GM21381 (cell line): ENCODE measurements around the gene TOGARAM1.
A peak's percentile ranks its signal among the peaks of the same experiment; 100 is the strongest.

Experiments used
- ATAC-seq: cut with Tn5 transposase; IDR thresholded peaks from one replicate; pipeline ENCODE4 v1.9.1; 2021; ENCODE audit warnings: mild to moderate bottlenecking, moderate library complexity; ENCODE audit not compliant: unreplicated experiment

The TOGARAM1 gene

DNA sequence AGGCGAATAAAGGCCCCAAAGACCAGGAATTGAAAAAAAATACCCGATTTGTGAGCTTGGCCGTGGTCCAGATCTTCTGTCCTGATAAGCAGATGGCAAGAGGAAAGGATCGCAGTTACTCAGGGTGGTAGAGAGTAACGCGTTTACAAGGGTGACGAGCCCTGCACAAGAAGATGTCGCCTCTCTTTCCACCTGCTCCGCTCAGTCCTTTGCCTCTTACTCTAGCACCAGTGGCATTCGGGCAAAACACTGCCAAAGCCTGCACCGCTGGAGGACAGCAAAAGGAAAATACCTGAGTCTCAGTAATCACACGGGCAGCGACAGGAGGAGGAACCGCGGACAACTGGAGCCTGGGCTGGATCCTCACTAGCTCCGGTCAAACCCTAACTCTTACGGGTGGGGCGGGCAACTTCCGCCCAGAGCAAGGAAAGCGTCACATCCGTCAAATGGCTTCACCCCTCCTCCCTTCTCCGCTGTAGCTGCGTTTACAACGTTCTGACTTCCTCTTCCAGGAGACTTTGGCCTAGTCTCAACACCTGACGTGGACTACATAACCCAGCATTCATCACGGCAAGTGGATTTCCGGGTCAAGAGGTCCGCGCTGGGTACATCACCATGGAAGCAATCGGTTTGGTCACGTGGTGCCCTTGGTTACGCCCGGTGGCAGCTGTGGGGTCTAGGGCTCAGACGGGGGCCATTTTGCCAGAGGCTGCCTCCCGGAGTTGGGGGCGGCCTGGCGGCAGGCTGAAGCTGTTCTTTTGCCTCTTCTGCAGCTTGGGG, at the start of gene TOGARAM1, which contains the start of gene KLHL28:
Gene TOGARAM1 (plus strand): TSS at position 637 of the 780 bp plus-strand sequence. CDS start 232 bp downstream, outside the sequence.
Gene KLHL28 (minus strand): TSS at position 394 of the 780 bp plus-strand sequence. CDS start 16,019 bp downstream, outside the sequence.
- peak; percentile 89 for ATAC-seq

DNA sequence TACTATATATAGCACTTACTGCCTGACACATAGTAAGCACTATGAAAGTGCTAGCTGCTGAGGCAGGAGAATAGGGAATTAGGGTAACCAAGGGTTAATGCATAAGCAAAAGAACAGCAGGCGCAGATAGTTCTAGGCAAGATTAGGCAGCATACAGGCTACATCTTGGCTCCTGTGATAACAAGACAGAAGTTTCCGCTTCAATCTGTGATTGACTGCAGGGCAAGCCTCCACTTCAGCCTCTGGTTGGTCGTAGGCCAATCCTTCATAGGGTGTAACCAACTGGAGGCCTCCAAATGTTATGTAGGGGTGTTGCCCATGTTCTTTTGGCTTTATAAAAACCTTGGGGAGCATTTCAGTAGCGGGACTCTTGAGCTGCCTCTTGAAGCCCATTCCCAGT, 47.1 kb upstream of the TOGARAM1 start:
- ATAC-seq, result no peak

DNA sequence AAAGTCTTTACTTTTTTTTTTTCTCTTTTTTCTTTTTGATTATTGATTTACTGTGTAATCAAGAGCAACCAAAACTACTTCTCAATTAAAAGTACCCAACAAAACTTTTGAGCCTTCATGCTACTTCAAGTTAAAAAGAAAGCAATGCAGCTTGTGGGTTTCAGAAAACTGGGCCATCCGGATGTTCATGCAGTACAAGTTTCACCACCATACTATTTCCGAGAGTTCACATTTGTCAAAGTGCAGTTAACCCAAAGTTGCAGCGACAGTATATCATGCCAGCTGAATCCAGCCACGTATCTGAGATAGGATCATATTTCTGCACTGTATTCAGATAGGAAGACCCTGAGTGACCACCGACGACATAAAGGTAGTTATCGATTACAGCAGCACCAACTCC, 33.2 kb upstream of the TOGARAM1 start:
- ATAC-seq, result no peak

GRCh38 chr14:44935155-44935554, 26.8 kb upstream of the TOGARAM1 start:
- ATAC-seq, result no peak

DNA sequence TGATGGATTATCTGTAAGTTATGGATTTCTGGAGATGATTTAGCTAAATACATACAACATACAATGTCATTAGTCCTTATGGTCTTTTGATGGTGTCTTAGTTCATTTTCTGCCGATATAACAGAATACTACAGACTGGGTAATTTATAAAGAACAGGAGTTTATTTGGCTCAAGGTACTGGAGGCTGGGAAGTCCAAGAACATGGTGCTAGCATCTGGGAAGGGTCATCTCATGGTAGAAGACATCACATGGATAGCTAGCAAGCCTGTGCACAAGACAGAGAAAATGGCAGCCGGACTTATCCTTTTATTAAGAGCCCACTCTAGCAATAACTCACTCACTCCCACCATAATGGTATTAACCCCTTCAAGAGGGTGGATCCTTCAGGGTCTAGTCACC, 24.4 kb upstream of the TOGARAM1 start:
- ATAC-seq, result no peak

GRCh38 chr14:44940211-44940610, 21.8 kb upstream of the TOGARAM1 start:
- ATAC-seq, result no peak

- ATAC-seq, result no peak
Observed at GRCh38 chr14:44940944-44941343, 21.0 kb upstream of the TOGARAM1 start.

GRCh38 chr14:44941591-44941990, 20.4 kb upstream of the TOGARAM1 start:
- ATAC-seq, result no peak

DNA sequence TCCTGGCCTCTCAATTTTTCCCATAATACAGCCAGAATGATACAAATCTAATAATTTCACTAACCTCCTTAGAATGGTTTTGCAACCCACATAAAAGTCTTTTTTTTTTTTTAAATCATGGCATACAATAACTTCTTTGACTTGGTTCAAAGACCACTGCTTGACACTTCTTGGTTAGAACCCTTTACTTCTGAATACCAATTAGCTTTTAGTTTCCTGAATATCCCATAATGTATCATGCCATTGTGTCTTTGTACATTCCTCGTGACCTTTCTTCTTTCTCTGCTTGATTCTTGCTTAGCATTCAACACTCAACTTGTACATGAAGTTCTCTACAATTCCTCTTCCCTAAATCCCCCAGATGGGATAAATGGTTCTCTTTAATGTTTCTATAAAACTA, 19.6 kb upstream of the TOGARAM1 start:
- ATAC-seq, result no peak

- ATAC-seq, result no peak
Observed at GRCh38 chr14:44944107-44944506, 17.9 kb upstream of the TOGARAM1 start.

GRCh38 chr14:44945264-44945663, 16.7 kb upstream of the TOGARAM1 start:
- no peak for ATAC-seq

GRCh38 chr14:44951051-44951450, 10.9 kb upstream of the TOGARAM1 start:
- ATAC-seq, result no peak

DNA sequence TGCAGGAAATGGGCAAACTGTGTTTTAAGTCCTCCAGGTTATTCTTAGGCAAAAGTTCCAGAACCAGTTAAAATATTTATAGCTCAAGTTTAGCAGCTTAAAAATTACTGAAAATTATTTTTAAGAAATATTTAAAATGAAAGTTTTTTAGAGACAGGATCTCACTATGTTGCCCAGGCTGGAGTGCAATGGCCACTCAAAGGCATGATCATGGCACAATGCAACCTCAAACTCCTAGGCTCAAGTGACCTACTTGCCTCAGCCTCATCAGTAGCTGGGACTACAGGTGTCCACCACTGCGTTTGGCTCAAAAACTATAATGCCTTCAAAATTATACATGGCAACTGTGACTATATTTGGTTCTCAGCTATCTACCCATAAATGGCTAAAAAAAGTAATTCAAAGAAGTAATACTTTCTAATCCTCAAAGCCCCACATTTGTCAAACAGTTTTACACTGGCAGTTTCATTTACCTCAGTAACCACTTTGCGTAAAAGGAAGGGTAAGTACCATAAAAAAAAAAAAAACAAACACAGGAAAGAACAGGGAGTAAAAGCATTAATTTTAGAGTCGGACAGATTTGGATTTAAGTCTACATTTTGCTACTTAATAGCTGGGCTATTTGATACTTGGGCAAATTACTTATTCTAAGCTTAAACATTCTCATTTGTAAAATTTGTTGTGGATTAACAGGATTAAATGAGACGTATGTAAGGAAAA, 9.4 kb upstream of the TOGARAM1 start:
- no peak for ATAC-seq

DNA sequence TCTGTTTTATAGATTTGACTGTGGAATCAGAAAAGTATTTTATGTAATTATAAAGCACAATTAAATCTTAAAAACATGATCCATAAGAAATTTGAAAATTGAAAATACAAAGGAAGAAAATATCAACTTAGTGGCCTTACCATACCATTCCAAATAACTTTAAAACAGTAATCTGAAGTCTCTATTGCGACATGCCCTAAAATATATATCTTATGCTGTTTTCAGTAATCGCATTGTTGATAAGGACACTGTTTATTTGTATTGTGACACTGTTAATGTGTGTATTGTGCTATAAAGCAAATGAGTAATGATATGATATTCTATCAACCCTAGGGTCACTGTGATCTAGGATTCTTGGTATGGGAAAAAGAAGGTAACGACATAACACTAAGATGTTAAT, 7.2 kb upstream of the TOGARAM1 start:
- no peak for ATAC-seq

- ATAC-seq, result no peak
Observed at GRCh38 chr14:44955528-44955927, 6.5 kb upstream of the TOGARAM1 start.

DNA sequence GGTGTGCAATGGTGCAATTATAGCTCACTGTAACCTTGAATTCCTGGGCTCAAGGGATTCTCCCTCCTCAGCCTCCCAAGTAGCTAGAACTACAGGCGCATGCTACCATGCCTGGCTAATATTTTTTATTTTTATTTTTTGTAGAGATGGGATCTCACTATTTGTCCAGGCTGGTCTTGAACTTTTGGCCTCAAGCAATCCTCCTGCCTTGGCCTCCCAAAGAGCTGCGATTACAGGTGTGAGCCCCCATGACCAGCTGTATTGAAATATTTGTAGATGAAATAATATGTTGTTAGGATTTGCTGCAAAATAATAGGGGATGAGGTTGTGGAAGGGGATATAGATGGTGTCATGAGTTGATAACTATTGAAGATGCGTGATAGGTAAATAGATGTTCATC, 5.1 kb upstream of the TOGARAM1 start:
- ATAC-seq, result no peak

GRCh38 chr14:44959538-44959937, 2.5 kb upstream of the TOGARAM1 start:
- no peak for ATAC-seq

- no peak for ATAC-seq
Observed at GRCh38 chr14:44960146-44960545, 1.8 kb upstream of the TOGARAM1 start.

GRCh38 chr14:44960646-44961045, 1.3 kb upstream of the TOGARAM1 start:
- no peak for ATAC-seq

DNA sequence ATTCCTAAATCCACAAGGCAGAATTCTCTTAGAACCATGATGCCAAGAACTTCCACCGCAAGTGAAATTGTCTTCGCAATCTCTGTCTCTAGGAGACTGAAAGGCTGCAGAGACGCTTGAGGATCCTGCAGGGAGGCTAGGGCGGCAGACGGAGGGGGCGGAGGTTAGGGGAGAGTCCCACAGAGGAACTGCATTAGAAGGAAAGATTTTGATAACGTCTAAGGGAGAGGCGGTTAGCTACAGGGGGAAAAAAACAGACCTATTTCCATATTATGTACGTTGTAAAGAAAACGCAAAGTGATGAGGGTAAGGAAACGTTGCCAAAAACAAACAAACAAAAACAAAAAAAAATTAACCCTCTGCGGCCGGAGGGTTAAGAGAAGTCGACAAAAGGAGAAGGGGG, 838 bp upstream of the TOGARAM1 start:
- peak; percentile 21 for ATAC-seq

DNA sequence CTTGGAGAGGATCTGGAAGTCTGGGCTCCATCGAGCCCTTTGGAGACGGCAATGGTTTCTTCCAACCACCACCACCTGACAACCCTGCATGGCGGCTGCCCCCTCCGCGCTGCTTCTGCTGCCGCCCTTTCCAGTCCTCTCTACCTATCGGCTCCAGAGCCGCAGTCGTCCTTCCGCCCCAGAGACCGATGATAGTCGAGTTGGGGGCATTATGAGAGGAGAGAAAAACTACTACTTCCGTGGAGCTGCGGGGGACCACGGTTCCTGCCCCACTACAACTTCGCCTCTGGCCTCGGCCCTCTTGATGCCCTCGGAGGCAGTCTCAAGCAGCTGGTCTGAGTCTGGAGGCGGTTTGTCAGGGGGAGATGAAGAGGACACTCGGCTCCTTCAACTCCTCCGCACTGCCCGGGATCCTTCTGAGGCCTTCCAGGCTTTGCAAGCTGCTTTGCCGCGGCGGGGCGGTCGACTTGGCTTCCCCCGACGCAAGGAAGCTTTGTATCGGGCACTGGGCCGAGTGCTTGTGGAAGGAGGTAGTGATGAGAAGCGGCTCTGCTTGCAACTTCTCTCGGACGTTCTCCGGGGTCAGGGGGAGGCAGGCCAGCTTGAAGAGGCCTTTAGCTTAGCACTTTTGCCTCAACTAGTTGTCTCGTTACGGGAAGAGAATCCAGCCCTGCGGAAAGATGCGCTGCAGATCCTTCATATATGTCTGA, 499 bp downstream of the TOGARAM1 start:
- peak; percentile 21 for ATAC-seq
